Activated naive CD8-positive, alpha-beta T cell (primary cell): ENCODE data around the gene ELAVL1.
"Not testable (repeated sequence)": the region's sequence is repeated elsewhere in the genome, so short reads cannot be mapped to it uniquely, and the experiment has no call there.

Experiments used
- H3K27ac Mint-ChIP-seq: one replicate; pipeline ENCODE4 v1.8.0; 2021; ENCODE audit warnings: mixed read lengths
- H3K27me3 Mint-ChIP-seq: one replicate; pipeline ENCODE4 v1.8.0; 2021; ENCODE audit warnings: mixed read lengths
- H3K36me3 Mint-ChIP-seq: one replicate; pipeline ENCODE4 v1.8.0; 2021; ENCODE audit warnings: mixed read lengths
- H3K4me1 Mint-ChIP-seq: one replicate; pipeline ENCODE4 v1.8.0; 2021; ENCODE audit warnings: low read depth, mixed read lengths
- H3K4me3 Mint-ChIP-seq: one replicate; pipeline ENCODE4 v1.8.0; 2021; ENCODE audit warnings: mild to moderate bottlenecking, mixed read lengths
- H3K9me3 Mint-ChIP-seq: one replicate; pipeline ENCODE4 v1.8.0; 2021; ENCODE audit warnings: low read depth, mixed read lengths

Gene ELAVL1

GRCh38 chr19:7931221-7932061, 74.0 kb downstream of the ELAVL1 start:
- no peaks in the 10 kb centered on the region for H3K9me3 Mint-ChIP-seq
- peaks cover 11% of the 10 kb centered on the region for H3K4me1 Mint-ChIP-seq
- no peaks in the 10 kb centered on the region for H3K27me3 Mint-ChIP-seq
- no peak overlapping the region for H3K4me3 Mint-ChIP-seq
- peaks cover 3% of the 10 kb centered on the region for H3K36me3 Mint-ChIP-seq
- H3K27ac Mint-ChIP-seq, result no peak overlapping the region

DNA sequence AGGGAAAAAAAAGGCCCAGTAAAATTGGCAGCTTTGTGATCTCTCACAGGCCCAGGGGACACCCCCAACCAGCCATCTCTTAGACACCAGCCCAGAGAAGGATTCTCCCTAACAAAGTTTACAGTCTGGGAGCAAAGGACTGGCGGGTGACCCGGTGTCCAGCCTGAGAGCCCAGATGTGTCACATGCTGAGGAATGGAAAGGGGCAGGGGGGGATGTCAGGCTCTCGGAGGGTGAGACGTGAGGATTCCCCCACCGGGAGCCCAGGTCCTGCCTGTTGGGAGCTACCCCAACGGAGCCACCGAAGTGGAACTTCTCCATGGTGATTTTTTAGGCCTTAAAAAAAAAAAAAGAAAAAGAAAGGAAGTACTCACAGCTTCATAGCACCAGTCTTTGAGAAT, 74.7 kb downstream of the ELAVL1 start:
- H3K4me1 Mint-ChIP-seq, result peaks cover 14% of the 10 kb centered on the region
- no peak overlapping the region for H3K27ac Mint-ChIP-seq
- H3K27me3 Mint-ChIP-seq, result no peaks in the 10 kb centered on the region
- H3K36me3 Mint-ChIP-seq, result peaks cover 3% of the 10 kb centered on the region
- H3K4me3 Mint-ChIP-seq, result no peak overlapping the region
- no peaks in the 10 kb centered on the region for H3K9me3 Mint-ChIP-seq

- H3K27me3 Mint-ChIP-seq, H3K9me3 Mint-ChIP-seq, H3K36me3 Mint-ChIP-seq, H3K27ac Mint-ChIP-seq, H3K4me3 Mint-ChIP-seq: not testable (repeated sequence)
- peaks cover 15% of the 10 kb centered on the region for H3K4me1 Mint-ChIP-seq
These were observed 75.4 kb downstream of the ELAVL1 start for GRCh38 chr19:7930030-7930429.

DNA sequence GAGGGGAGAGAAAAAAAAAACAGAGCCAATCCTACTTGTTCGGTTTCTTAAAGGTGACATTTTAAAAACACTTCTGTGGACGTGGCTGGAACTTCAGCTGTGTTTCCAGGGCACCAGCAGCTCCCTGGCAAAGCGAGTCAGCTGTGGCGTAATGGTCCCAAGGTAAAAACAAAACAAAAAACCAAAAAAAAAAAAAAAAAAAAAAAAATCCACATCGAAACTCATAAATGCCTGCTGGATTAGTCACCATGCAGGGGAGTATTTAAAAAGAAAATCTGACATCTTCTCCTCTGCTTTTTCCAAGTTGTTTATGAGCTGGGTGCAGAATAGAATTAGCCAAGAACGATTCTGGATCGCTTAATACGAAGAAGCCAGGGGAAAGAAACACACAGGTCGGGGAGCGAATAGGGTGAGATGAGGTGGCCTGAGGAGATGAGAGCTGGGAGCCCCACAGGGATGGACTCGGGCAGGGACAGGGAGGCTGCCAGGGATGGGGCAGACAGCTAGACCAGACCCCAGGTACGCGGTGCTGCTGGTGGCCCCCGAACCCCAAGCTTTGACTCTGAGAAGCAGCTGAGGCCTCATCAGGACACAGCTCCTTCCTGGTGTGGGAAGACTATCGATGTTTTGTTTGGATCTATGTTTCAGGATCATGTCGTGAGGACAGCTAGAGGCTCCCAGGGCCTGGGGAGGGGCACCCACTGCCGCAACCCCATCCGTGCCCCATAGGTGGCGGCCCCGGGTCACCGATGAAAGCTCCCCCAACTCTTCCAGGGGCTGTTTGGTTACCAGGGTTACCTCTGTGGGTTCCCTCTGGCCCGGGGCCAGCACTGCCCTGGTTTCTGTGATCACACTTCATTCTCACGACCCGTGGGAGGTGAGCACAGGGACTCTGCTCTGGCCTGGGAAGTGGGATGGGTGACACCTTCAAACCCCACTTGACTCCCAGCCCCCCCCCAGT, 76.4 kb downstream of the ELAVL1 start:
- Mint-ChIP-seq H3K27me3 (no peaks in the 10 kb centered on the region), H3K27ac (no peak overlapping the region), H3K36me3 (peaks cover 3% of the 10 kb centered on the region), H3K4me1 (peaks cover 16% of the 10 kb centered on the region), H3K9me3 (no peaks in the 10 kb centered on the region), H3K4me3 (peak overlapping the region; percentile 27)

GRCh38 chr19:7928334-7928706, 77.1 kb downstream of the ELAVL1 start:
- peaks cover 16% of the 10 kb centered on the region for H3K4me1 Mint-ChIP-seq
- peak overlapping the region; percentile 4 for H3K4me3 Mint-ChIP-seq
- H3K36me3 Mint-ChIP-seq, result peaks cover 3% of the 10 kb centered on the region
- no peaks in the 10 kb centered on the region for H3K27me3 Mint-ChIP-seq
- no peaks in the 10 kb centered on the region for H3K9me3 Mint-ChIP-seq
- no peak overlapping the region for H3K27ac Mint-ChIP-seq

DNA sequence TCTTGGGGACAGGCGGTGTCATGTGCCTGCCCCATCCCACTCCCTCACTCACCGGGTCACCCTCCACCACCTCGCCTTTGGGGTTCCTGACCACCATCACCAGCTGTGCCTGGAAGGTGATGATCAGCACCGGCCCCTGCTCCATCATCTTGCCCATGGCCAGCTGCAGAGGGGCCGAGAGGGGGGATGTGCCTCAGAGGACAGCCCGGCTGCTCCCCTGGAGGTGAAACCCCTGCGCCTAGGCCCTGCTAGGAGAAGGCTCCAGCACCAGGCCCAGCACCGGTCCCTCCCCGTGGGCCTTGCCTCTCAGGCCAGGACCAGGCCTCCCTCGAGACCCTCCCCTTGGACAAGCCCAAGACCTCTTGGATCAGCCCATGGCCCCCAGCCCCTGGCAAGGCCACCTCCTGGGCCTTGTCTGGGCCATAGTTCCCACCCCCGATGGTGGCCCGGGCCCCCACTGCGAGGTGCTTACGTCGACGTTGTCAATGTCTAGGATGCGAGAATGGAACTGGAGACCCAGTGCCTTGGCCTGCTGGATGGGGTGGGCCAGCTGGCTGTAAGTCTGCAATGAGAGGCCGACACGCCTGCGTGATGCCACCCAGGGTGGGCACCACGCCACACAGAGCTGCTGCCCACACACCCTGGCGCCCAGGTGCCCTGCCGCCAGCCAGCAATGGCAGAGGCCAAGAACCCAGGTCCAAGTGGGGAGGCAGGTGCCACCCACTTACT, 77.7 kb downstream of the ELAVL1 start:
- Mint-ChIP-seq H3K4me3 (no peak overlapping the region), H3K36me3 (peaks cover 3% of the 10 kb centered on the region), H3K27ac (no peak overlapping the region), H3K4me1 (peaks cover 16% of the 10 kb centered on the region), H3K9me3 (no peaks in the 10 kb centered on the region), H3K27me3 (no peaks in the 10 kb centered on the region)

GRCh38 chr19:7926727-7927604, 78.5 kb downstream of the ELAVL1 start:
- no peaks in the 10 kb centered on the region for H3K9me3 Mint-ChIP-seq
- H3K27me3 Mint-ChIP-seq, result no peaks in the 10 kb centered on the region
- H3K36me3 Mint-ChIP-seq, result peaks cover 3% of the 10 kb centered on the region
- no peak overlapping the region for H3K27ac Mint-ChIP-seq
- peak overlapping the region; percentile 71 for H3K4me3 Mint-ChIP-seq
- peaks cover 19% of the 10 kb centered on the region for H3K4me1 Mint-ChIP-seq

DNA sequence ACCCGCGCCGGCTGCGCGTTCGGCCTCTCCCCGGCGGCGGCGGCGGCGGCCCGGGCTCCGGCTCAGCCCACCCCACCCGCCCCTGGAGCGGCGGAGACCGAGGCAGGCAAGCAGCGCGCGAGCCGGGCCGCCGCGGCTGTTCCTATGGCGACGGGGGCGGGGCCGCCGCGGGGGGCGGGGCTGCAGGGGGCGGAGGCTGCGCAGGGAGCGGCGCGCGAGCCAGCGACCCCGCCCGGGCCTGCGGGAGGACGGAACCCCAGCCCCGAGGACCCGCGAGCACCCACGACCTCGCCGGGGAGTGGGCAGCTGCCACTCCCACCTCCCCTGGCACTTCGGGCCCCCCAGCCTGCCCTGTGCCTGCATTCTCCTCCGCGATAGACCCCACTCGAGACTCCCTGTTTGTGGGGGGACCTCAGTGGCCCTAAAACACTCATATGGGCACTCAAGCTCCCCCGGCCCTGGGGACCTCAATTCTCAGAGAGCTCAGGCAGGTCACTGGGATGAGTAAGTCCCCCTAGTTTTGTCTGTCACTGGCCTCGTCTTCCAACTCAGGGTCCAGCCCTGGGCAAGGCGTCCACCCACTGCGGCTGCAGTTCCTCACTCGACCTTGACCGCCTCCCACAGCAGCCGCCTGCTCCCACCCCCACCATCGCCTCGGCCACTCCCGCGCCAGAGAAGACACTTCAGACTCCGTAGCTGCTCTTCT, 79.3 kb downstream of the ELAVL1 start, which contains the start of gene CTXN1:
CTXN1 (minus strand) TSS at position 115 of the 706 bp plus-strand sequence. CDS start 597 bp downstream, outside the sequence.
- H3K4me3 Mint-ChIP-seq, result peak within 1 kb of the TSS; percentile 78
- H3K4me1 Mint-ChIP-seq, result peaks cover 19% of the 10 kb centered on the region
- no peaks in the 10 kb centered on the region for H3K9me3 Mint-ChIP-seq
- no peaks in the 10 kb centered on the region for H3K27me3 Mint-ChIP-seq
- H3K27ac Mint-ChIP-seq, result no peak within 1 kb of the TSS
- peaks cover 3% of the 10 kb centered on the region for H3K36me3 Mint-ChIP-seq

- H3K36me3 Mint-ChIP-seq, result peaks cover 3% of the 10 kb centered on the region
- no peaks in the 10 kb centered on the region for H3K9me3 Mint-ChIP-seq
- H3K4me3 Mint-ChIP-seq, result peak overlapping the region; percentile 78
- no peaks in the 10 kb centered on the region for H3K27me3 Mint-ChIP-seq
- H3K27ac Mint-ChIP-seq, result no peak overlapping the region
- H3K4me1 Mint-ChIP-seq, result peaks cover 23% of the 10 kb centered on the region
These were observed 80.1 kb downstream of the ELAVL1 start for GRCh38 chr19:7925171-7925851.

- Mint-ChIP-seq H3K27ac (no peak overlapping the region), H3K4me3 (no peak overlapping the region), H3K4me1 (peaks cover 27% of the 10 kb centered on the region), H3K27me3 (peaks cover 2% of the 10 kb centered on the region), H3K36me3 (peaks cover 3% of the 10 kb centered on the region), H3K9me3 (no peaks in the 10 kb centered on the region)
These were observed 80.7 kb downstream of the ELAVL1 start for GRCh38 chr19:7924651-7925170.

- Mint-ChIP-seq H3K27ac (no peak overlapping the region), H3K36me3 (peaks cover 3% of the 10 kb centered on the region), H3K4me1 (peaks cover 30% of the 10 kb centered on the region), H3K27me3 (peaks cover 3% of the 10 kb centered on the region), H3K4me3 (peak overlapping the region; percentile 68), H3K9me3 (no peaks in the 10 kb centered on the region)
These were observed 81.2 kb downstream of the ELAVL1 start for GRCh38 chr19:7924241-7924640.

GRCh38 chr19:7923295-7924191, 81.9 kb downstream of the ELAVL1 start:
- no peaks in the 10 kb centered on the region for H3K9me3 Mint-ChIP-seq

More at GRCh38 chr19:7923295-7924191, 81.9 kb downstream of the ELAVL1 start:
- Mint-ChIP-seq H3K4me3 (peak overlapping the region; percentile 20), H3K27ac (no peak overlapping the region), H3K4me1 (peaks cover 26% of the 10 kb centered on the region), H3K36me3 (peaks cover 3% of the 10 kb centered on the region), H3K27me3 (peaks cover 3% of the 10 kb centered on the region)
